ENCODE results near the gene PCDHA1. TPM values are rescaled to one million over a fixed set of nuclear protein-coding genes. Genes with fewer than 3 reads are reported as not detected.

The PCDHA1 gene
- polyA plus RNA-seq, 1 donor, result 0.55 TPM

DNA sequence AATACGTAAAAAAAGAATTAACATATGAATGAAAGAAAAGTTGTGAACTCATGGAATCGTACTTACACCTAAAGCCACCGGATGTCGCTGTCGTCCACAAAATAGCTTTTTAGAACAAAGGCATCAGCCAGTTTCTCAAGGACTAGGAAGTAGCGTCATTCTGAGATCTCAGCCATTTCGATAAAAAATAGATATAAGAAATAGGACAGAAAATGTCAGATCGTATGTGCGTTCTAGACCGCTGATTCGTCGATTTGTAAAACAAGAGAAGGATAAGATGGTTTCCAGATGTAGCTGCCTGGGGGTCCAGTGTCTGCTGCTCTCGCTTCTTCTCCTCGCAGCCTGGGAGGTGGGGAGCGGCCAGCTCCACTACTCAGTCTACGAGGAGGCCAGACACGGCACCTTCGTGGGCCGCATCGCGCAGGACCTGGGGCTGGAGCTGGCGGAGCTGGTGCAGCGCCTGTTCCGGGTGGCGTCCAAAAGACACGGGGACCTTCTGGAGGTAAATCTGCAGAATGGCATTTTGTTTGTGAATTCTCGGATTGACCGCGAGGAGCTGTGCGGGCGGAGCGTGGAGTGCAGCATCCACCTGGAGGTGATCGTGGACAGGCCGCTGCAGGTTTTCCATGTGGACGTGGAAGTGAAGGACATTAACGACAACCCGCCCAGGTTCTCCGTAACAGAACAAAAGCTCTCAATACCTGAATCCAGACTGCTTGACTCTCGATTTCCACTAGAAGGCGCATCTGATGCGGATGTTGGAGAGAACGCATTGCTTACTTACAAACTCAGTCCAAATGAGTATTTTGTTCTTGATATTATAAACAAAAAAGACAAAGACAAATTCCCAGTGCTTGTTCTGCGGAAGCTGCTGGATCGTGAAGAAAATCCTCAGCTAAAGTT, 70.1 kb downstream of the PCDHA1 start, which contains the start of gene PCDHA10:
Gene PCDHA10 (plus strand): TSS at position 126 of the 903 bp plus-strand sequence. CDS start 152 bp downstream, at position 278.
- peak in 1 of 2 donors; percentile 1 for DNase-seq
- Histone ChIP-seq H3K4me1 (ENCODE audit: control insufficient read depth, insufficient read depth, low read length) (no peaks in the 10 kb centered on the region), H3K36me3 (ENCODE audit: control insufficient read depth, insufficient read depth, low read length) (no peaks in the 10 kb centered on the region), H3K27ac (ENCODE audit: low read length) (no peak within 1 kb of the TSS), H3K4me3 (ENCODE audit: low read length) (no peak within 1 kb of the TSS), H3K27me3 (ENCODE audit: control insufficient read depth, insufficient read depth, low read length) (no peaks in the 10 kb centered on the region), H3K9me3 (ENCODE audit: control insufficient read depth, low read depth, low read length) (peaks cover 22% of the 10 kb centered on the region)
- 20% methylated on average over 9 of the region's 44 CpGs for WGBS (ENCODE audit: insufficient coverage, low lambda C conversion rate)

DNA sequence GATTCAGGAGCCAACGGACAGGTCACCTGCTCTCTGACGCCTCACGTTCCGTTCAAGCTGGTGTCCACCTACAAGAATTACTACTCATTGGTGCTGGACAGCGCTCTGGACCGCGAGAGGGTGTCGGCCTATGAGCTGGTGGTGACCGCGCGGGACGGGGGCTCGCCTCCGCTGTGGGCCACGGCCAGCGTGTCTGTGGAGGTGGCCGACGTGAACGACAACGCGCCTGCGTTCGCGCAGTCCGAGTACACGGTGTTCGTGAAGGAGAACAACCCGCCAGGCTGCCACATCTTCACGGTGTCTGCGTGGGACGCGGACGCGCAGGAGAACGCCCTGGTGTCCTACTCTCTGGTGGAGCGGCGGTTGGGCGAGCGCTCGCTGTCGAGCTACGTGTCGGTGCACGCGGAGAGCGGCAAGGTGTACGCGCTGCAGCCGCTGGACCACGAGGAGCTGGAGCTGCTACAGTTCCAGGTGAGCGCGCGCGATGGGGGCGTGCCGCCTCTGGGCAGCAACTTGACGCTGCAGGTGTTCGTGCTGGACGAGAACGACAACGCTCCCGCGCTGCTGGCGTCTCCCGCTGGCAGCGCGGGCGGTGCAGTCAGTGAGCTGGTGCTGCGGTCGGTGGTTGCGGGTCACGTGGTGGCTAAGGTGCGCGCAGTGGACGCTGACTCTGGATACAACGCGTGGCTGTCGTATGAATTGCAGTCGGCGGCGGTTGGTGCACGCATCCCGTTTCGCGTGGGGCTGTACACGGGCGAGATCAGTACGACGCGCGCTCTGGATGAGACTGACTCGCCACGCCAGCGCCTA, 71.4 kb downstream of the PCDHA1 start:
- H3K9me3 ChIP-seq (ENCODE audit: control insufficient read depth, low read depth, low read length), result peaks cover 25% of the 10 kb centered on the region
- no peaks in the 10 kb centered on the region for H3K27me3 ChIP-seq (ENCODE audit: control insufficient read depth, insufficient read depth, low read length)
- no peak for DNase-seq
- H3K4me1 ChIP-seq (ENCODE audit: control insufficient read depth, insufficient read depth, low read length), result no peaks in the 10 kb centered on the region
- WGBS (ENCODE audit: insufficient coverage, low lambda C conversion rate), result no CpG with 5 or more reads among the region's 94 CpGs
- no peaks in the 10 kb centered on the region for H3K36me3 ChIP-seq (ENCODE audit: control insufficient read depth, insufficient read depth, low read length)
- no peak overlapping the region for H3K27ac ChIP-seq (ENCODE audit: low read length)
- no peak overlapping the region for H3K4me3 ChIP-seq (ENCODE audit: low read length)

DNA sequence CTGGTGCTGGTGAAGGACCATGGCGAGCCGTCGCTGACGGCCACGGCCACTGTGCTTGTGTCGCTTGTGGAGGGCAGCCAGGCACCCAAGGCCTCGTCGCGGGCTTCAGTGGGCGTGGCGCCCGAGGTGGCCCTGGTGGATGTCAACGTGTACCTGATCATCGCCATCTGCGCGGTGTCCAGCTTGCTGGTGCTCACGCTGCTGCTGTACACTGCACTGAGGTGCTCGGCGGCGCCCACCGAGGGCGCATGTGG, 72.0 kb downstream of the PCDHA1 start:
- no peaks in the 10 kb centered on the region for H3K27me3 ChIP-seq (ENCODE audit: control insufficient read depth, insufficient read depth, low read length)
- H3K9me3 ChIP-seq (ENCODE audit: control insufficient read depth, low read depth, low read length), result peaks cover 30% of the 10 kb centered on the region
- no peaks in the 10 kb centered on the region for H3K4me1 ChIP-seq (ENCODE audit: control insufficient read depth, insufficient read depth, low read length)
- no peak overlapping the region for H3K27ac ChIP-seq (ENCODE audit: low read length)
- no peak overlapping the region for H3K4me3 ChIP-seq (ENCODE audit: low read length)
- no peaks in the 10 kb centered on the region for H3K36me3 ChIP-seq (ENCODE audit: control insufficient read depth, insufficient read depth, low read length)
- WGBS (ENCODE audit: insufficient coverage, low lambda C conversion rate), result no CpG with 5 or more reads among the region's 22 CpGs
- DNase-seq, result no peak

DNA sequence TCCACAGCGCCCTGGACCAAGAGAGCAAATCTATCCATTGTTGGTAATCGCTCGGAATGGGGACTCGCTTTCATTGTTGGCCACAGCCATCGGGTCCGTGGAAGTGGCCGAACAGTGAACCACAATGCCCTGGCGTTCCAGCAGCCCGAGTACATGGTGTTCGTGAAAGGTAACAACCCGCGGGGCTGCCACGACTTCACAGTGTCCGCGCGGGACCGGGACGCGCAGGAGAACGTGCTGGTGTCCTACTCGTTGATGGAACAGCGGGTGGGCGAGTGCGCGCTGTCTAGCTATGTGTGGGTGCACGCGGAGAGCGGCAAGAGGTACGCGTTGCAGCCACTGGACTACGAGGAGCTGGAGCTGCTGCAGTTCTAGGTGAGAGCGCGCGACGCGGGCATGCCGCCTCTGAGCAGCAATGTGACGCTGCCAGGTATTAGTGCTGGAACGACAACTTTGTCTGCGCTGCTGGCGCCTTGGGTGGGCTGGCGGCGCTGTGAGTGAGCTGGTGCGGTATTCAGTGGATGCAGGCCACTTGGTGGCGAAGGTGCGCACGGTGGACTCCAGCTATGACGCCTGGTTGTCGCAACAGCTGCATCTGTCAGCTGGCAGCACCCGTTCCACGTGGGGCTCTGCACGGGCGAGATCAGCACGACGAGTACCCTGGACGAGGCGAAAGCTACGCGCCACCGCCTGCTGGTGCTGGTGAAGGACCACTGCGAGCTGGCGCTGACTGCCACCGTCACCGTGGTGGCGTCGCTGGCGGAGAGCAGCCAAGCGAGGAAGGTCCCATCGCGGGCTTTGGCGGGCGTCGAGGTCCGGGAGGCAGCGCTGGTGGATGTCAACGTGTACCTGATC, 76.7 kb downstream of the PCDHA1 start:
- H3K4me3 ChIP-seq (ENCODE audit: low read length), result no peak overlapping the region
- no peak for DNase-seq
- H3K27me3 ChIP-seq (ENCODE audit: control insufficient read depth, insufficient read depth, low read length), result no peaks in the 10 kb centered on the region
- WGBS (ENCODE audit: insufficient coverage, low lambda C conversion rate), result no CpG with 5 or more reads among the region's 76 CpGs
- no peak overlapping the region for H3K27ac ChIP-seq (ENCODE audit: low read length)
- no peaks in the 10 kb centered on the region for H3K36me3 ChIP-seq (ENCODE audit: control insufficient read depth, insufficient read depth, low read length)
- peaks cover 25% of the 10 kb centered on the region for H3K9me3 ChIP-seq (ENCODE audit: control insufficient read depth, low read depth, low read length)
- no peaks in the 10 kb centered on the region for H3K4me1 ChIP-seq (ENCODE audit: control insufficient read depth, insufficient read depth, low read length)

DNA sequence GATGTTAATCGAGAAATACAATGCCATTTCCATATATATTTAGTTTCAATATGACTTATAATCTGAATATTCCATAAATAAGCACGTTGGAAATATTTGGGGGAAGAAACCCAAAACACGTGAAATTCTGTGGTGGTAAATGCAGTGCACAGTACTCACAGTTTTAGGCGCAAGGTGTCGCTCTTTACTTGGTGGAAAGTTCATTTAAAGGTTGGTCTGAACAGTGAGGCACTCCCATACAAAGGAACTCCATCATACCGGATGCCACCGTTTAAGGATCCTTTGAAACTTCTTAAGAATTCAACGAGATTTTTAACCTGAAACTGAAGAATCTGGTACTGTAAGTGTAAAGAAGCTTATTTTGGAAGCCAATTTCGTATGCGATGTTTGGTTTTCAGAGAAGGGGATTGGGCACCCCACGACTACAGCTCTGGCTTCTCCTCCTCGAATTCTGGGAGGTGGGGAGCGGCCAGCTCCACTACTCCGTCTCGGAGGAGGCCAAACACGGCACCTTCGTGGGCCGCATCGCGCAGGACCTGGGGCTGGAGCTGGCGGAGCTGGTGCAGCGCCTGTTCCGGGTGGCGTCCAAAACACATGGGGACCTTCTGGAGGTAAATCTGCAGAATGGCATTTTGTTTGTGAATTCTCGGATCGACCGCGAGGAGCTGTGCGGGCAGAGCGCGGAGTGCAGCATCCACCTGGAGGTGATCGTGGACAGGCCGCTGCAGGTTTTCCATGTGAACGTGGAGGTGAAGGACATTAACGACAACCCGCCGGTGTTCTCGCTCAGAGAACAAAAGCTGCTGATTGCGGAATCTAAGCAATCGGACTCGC, 83.0 kb downstream of the PCDHA1 start, which contains the start of gene PCDHA11:
Gene PCDHA11 (plus strand): TSS at position 237 of the 834 bp plus-strand sequence. CDS start 147 bp downstream, at position 384.
- Histone ChIP-seq H3K9me3 (ENCODE audit: control insufficient read depth, low read depth, low read length) (peaks cover 23% of the 10 kb centered on the region), H3K36me3 (ENCODE audit: control insufficient read depth, insufficient read depth, low read length) (no peaks in the 10 kb centered on the region), H3K27me3 (ENCODE audit: control insufficient read depth, insufficient read depth, low read length) (peaks cover 6% of the 10 kb centered on the region), H3K27ac (ENCODE audit: low read length) (no peak within 1 kb of the TSS), H3K4me1 (ENCODE audit: control insufficient read depth, insufficient read depth, low read length) (no peaks in the 10 kb centered on the region), H3K4me3 (ENCODE audit: low read length) (no peak within 1 kb of the TSS)
- WGBS (ENCODE audit: insufficient coverage, low lambda C conversion rate), result 11% methylated on average over 1 of the region's 41 CpGs
- DNase-seq, result no peak

DNA sequence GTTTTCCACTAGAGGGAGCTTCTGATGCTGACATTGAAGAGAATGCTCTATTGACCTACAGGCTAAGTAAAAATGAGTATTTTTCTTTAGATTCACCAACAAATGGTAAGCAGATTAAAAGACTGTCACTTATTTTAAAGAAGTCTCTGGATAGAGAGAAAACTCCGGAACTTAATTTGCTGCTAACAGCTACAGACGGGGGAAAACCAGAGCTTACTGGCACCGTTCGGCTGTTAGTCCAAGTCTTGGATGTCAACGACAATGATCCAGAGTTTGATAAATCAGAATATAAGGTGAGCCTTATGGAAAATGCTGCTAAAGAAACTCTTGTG, 83.6 kb downstream of the PCDHA1 start:
- Histone ChIP-seq H3K27ac (ENCODE audit: low read length) (no peak overlapping the region), H3K9me3 (ENCODE audit: control insufficient read depth, low read depth, low read length) (peaks cover 23% of the 10 kb centered on the region), H3K4me3 (ENCODE audit: low read length) (no peak overlapping the region), H3K4me1 (ENCODE audit: control insufficient read depth, insufficient read depth, low read length) (no peaks in the 10 kb centered on the region), H3K36me3 (ENCODE audit: control insufficient read depth, insufficient read depth, low read length) (no peaks in the 10 kb centered on the region), H3K27me3 (ENCODE audit: control insufficient read depth, insufficient read depth, low read length) (peaks cover 6% of the 10 kb centered on the region)
- 10% methylated on average over 2 of the region's 5 CpGs for WGBS (ENCODE audit: insufficient coverage, low lambda C conversion rate)
- no peak for DNase-seq

DNA sequence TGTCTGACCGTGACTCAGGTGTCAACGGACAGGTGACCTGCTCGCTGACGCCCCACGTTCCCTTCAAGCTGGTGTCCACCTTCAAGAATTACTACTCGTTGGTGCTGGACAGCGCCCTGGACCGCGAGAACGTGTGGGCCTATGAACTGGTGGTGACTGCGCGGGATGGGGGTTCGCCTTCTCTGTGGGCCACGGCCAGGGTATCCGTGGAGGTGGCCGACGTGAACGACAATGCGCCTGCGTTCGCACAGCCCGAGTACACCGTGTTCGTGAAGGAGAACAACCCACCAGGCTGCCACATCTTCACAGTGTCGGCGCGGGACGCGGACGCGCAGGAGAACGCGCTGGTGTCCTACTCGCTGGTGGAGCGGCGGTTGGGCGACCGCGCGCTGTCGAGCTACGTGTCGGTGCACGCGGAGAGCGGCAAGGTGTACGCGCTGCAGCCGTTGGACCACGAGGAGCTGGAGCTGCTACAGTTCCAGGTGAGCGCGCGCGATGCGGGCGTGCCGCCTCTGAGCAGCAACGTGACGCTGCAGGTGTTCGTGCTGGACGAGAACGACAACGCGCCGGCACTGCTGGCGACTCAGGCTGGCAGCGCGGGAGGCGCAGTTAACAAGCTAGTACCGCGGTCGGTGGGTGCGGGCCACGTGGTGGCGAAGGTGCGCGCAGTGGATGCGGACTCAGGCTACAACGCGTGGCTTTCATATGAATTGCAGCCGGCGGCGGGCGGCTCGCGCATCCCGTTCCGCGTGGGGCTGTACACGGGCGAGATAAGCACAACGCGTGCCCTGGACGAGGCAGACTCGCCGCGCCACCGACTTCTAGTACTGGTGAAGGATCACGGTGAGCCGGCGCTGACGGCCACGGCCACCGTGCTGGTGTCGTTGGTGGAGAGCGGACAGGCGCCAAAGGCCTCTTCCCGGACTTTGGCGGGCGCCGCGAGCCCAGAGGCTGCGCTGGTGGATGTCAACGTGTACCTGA, 84.6 kb downstream of the PCDHA1 start:
- H3K4me1 ChIP-seq (ENCODE audit: control insufficient read depth, insufficient read depth, low read length), result no peaks in the 10 kb centered on the region
- H3K27me3 ChIP-seq (ENCODE audit: control insufficient read depth, insufficient read depth, low read length), result peaks cover 10% of the 10 kb centered on the region
- H3K9me3 ChIP-seq (ENCODE audit: control insufficient read depth, low read depth, low read length), result peaks cover 26% of the 10 kb centered on the region
- no CpG with 5 or more reads among the region's 114 CpGs for WGBS (ENCODE audit: insufficient coverage, low lambda C conversion rate)
- no peak overlapping the region for H3K4me3 ChIP-seq (ENCODE audit: low read length)
- no peak for DNase-seq
- no peaks in the 10 kb centered on the region for H3K36me3 ChIP-seq (ENCODE audit: control insufficient read depth, insufficient read depth, low read length)
- no peak overlapping the region for H3K27ac ChIP-seq (ENCODE audit: low read length)

DNA sequence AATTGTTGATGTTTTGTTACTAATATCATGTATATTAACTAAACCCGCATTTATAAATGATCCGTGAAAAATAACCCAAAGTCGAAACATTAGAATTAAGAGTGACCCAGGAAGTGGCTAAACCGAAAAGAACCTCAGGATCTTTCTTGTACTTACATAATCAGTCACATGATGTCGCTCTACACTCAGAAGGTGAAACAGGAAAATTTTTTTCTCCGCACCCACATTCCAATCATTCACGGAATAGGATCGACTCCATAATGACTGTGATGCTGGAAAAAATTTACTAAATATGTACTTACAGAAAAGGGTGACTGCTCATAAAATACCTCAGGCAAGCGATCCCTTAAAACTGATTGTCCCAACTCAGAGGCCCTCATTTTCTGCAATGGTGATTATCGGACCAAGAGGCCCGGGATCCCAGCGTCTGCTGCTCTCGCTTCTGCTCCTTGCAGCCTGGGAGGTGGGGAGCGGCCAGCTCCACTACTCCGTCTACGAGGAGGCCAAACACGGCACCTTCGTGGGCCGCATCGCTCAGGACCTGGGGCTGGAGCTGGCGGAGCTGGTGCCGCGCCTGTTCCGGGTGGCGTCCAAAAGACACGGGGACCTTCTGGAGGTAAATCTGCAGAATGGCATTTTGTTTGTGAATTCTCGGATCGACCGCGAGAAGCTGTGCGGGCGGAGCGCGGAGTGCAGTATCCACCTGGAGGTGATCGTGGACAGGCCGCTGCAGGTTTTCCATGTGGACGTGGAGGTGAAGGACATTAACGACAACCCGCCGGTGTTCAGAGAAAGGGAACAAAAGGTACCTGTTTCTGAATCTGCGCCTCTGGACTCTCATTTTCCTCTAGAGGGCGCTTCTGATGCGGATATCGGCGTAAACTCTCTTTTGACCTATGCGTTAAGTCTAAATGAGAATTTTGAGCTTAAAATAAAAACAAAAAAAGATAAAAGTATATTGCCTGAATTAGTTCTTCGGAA, 89.4 kb downstream of the PCDHA1 start, which contains the start of gene PCDHA12:
Gene PCDHA12 (plus strand): TSS at position 224 of the 981 bp plus-strand sequence. CDS start 165 bp downstream, at position 389.
- H3K9me3 ChIP-seq (ENCODE audit: control insufficient read depth, low read depth, low read length), result peaks cover 37% of the 10 kb centered on the region
- H3K27me3 ChIP-seq (ENCODE audit: control insufficient read depth, insufficient read depth, low read length), result peaks cover 13% of the 10 kb centered on the region
- 33% methylated on average over 6 of the region's 47 CpGs for WGBS (ENCODE audit: insufficient coverage, low lambda C conversion rate)
- no peak within 1 kb of the TSS for H3K27ac ChIP-seq (ENCODE audit: low read length)
- H3K36me3 ChIP-seq (ENCODE audit: control insufficient read depth, insufficient read depth, low read length), result no peaks in the 10 kb centered on the region
- no peak for DNase-seq
- H3K4me3 ChIP-seq (ENCODE audit: low read length), result no peak within 1 kb of the TSS
- H3K4me1 ChIP-seq (ENCODE audit: control insufficient read depth, insufficient read depth, low read length), result no peaks in the 10 kb centered on the region

All from large intestine (tissue), 3 donors.